ENCODE results near the gene CYP24A1.

CYP24A1 gene

GRCh38 chr20:54184904-54185626, 11.3 kb upstream of the CYP24A1 start:
- TF ChIP-seq, protein P1, sequence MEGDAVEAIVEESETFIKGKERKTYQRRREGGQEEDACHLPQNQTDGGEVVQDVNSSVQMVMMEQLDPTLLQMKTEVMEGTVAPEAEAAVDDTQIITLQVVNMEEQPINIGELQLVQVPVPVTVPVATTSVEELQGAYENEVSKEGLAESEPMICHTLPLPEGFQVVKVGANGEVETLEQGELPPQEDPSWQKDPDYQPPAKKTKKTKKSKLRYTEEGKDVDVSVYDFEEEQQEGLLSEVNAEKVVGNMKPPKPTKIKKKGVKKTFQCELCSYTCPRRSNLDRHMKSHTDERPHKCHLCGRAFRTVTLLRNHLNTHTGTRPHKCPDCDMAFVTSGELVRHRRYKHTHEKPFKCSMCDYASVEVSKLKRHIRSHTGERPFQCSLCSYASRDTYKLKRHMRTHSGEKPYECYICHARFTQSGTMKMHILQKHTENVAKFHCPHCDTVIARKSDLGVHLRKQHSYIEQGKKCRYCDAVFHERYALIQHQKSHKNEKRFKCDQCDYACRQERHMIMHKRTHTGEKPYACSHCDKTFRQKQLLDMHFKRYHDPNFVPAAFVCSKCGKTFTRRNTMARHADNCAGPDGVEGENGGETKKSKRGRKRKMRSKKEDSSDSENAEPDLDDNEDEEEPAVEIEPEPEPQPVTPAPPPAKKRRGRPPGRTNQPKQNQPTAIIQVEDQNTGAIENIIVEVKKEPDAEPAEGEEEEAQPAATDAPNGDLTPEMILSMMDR (IDR thresholded peaks at IDR 0.05; ENCODE audit: borderline replicate concordance, insufficient read depth, low read depth, low read length) = no peak
- H3K4me3 ChIP-seq (ENCODE audit: low read depth, low read length) = no peak overlapping the region

GRCh38 chr20:54184071-54184470, 10.3 kb upstream of the CYP24A1 start:
- no peak overlapping the region for H3K4me3 ChIP-seq (ENCODE audit: low read depth, low read length)
- TF ChIP-seq, protein P1 (IDR thresholded peaks at IDR 0.05; ENCODE audit: borderline replicate concordance, insufficient read depth, low read depth, low read length) = no peak

DNA sequence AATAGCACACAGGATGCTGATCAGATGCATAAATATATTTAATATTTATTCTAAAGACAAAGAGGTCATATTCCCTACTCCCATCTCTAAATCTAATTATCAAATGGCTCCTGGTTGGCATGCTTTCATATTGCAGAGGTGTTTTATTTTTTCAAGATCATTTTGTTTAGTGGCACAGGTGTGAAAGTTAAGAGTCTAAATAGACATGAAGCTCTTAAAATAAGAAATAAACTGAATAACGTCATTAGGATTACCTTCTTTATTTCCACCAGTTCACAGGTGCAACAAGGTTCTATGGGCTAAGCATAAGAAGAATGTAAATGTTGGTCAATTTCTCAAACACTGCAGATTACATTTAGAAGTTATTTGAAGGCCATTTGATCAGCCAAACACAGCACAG, 7.1 kb upstream of the CYP24A1 start:
- TF ChIP-seq, protein P1 (IDR thresholded peaks at IDR 0.05; ENCODE audit: borderline replicate concordance, insufficient read depth, low read depth, low read length) = no peak
- H3K4me3 ChIP-seq (ENCODE audit: low read depth, low read length) = no peak overlapping the region

DNA sequence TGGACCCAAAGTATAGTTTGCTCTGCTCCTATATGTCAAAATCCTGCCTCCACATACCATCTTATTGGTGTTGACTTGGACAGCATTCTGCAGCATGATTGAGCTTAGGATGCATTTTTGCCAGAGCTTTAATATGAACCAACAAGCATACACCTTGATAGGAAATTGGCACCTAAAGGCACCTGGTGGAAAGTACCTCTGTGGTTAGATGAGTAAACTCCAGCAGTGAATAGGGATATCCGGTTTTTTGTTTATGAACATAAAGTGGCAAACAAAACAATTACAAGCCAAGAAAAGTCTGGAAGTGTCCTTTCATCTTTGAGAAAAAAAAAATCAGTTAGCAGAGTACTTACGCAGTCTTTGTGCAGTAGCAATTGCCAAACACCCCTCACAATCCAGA, 6.2 kb upstream of the CYP24A1 start:
- no peak overlapping the region for H3K4me3 ChIP-seq (ENCODE audit: low read depth, low read length)
- TF ChIP-seq, protein P1 (IDR thresholded peaks at IDR 0.05; ENCODE audit: borderline replicate concordance, insufficient read depth, low read depth, low read length) = no peak

DNA sequence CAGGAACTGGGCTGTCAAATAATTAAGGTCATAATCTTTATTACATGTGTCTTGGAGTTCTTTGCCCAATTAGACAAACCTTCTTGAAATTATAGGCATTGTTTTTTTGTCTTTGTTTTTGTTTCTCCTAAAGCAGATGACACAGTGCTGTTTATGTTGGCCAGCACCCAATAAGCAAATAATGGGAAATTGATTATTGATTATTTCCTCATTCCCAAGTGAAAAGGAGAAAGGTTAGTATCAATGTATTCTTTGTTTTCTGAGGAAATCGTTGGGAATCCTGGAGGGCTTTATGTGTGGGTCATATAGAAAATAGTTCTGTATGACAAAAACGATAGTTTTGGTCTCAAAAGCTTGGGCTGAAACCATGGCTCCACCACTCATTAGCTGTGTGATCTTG, 4.5 kb upstream of the CYP24A1 start:
- TF ChIP-seq, protein P1 (IDR thresholded peaks at IDR 0.05; ENCODE audit: borderline replicate concordance, insufficient read depth, low read depth, low read length) = no peak
- no peak overlapping the region for H3K4me3 ChIP-seq (ENCODE audit: low read depth, low read length)

- TF ChIP-seq, protein P1 (IDR thresholded peaks at IDR 0.05; ENCODE audit: borderline replicate concordance, insufficient read depth, low read depth, low read length) = no peak
- no peak overlapping the region for H3K4me3 ChIP-seq (ENCODE audit: low read depth, low read length)
These were observed 3.6 kb upstream of the CYP24A1 start for GRCh38 chr20:54177378-54177777.

GRCh38 chr20:54176610-54177009, 2.8 kb upstream of the CYP24A1 start:
- TF ChIP-seq, protein P1 (IDR thresholded peaks at IDR 0.05; ENCODE audit: borderline replicate concordance, insufficient read depth, low read depth, low read length) = no peak
- no peak overlapping the region for H3K4me3 ChIP-seq (ENCODE audit: low read depth, low read length)
